ENCODE measurements around the gene DIDO1. TPM values are rescaled to one million over a fixed set of nuclear protein-coding genes. Genes with fewer than 3 reads are reported as not detected.

Gene DIDO1
- total and polyA plus RNA-seq, 2 of the 4 experiments (the other 2 are of a cell fraction) = 21.8 to 28.1 TPM

GRCh38 chr20:62914436-62914835 lies 11.9 kb downstream of the DIDO1 start:
- H3K56ac ChIP-seq (ENCODE audit: extremely low read depth, insufficient read depth, low read length) = no peak overlapping the region
- H3K18ac ChIP-seq (ENCODE audit: low read depth, low read length) = no peak overlapping the region
- ChIA-PET CTCF (no interaction called here), POLR2A (ENCODE audit: unreplicated experiment) (no interaction called here)
- H3K27me3 ChIP-seq (ENCODE audit: control insufficient read depth, insufficient read depth, low read length) = no peaks in the 10 kb centered on the region
- no peak overlapping the region for H3K27ac ChIP-seq (ENCODE audit: insufficient read depth, low read length)
- BruUV-seq (replicated peaks) = no TSS peak
- H3K23ac ChIP-seq (ENCODE audit: low read depth, low read length) = no peak overlapping the region
- H4K8ac ChIP-seq (ENCODE audit: low read depth in 2 of 2, low read length in 2 of 2) = no peak overlapping the region
- H4K20me1 ChIP-seq (ENCODE audit: insufficient read depth, low read length) = peaks cover 95% of the 10 kb centered on the region
- in situ Hi-C loops (cut with MboI; ENCODE audit: low sequenced_read_pairs) (no loop called here), intact Hi-C loops (cut with micrococcal nuclease) (no loop called here), dilution Hi-C loops (cut with HindIII; ENCODE audit: low sequenced_read_pairs, unreplicated experiment) (no loop called here)
- no peak overlapping the region for H3K4me3 ChIP-seq (ENCODE audit: insufficient read depth, low read depth, low read length)
- no peak overlapping the region for H3K9ac ChIP-seq (ENCODE audit: low read depth, low read length)
- no peak overlapping the region for H4K5ac ChIP-seq (ENCODE audit: low read depth, low read length)
- H3K4me1 ChIP-seq (ENCODE audit: control insufficient read depth, insufficient read depth, low read length) = peaks cover 11% of the 10 kb centered on the region; the same call in 1 of the 2 replicates
- no peak overlapping the region for H3K4me2 ChIP-seq (ENCODE audit: low read depth, low read length)
- no peak for ATAC-seq (ENCODE audit: low read depth)
- no peak overlapping the region for H2AK9ac ChIP-seq (replicated peaks; ENCODE audit: low read depth, low read length, poor library complexity)
- no peaks in the 10 kb centered on the region for H3K9me3 ChIP-seq (ENCODE audit: control insufficient read depth, insufficient read depth, low read length)
- no peak for DNase-seq
- peaks cover 16 to 86% of the 10 kb centered on the region in 2 experiments; a peak in 3 of 4 replicates for H3K79me1 ChIP-seq (ENCODE audit: low read depth in 1 of 2, low read length in 2 of 2)
- no CpG with 5 or more reads among the region's 9 CpGs for WGBS, 2 experiments (ENCODE audit: extremely low coverage in 2 of 2, insufficient read length in 1 of 2)
- no peak overlapping the region for H2BK20ac ChIP-seq (ENCODE audit: low read depth, low read length)
- no peak overlapping the region for H3K14ac ChIP-seq (replicated peaks; ENCODE audit: low read depth, low read length)
- no peak overlapping the region for H2BK120ac ChIP-seq (ENCODE audit: low read depth, low read length)
- H3K4ac ChIP-seq (ENCODE audit: low read depth, low read length) = no peak overlapping the region
- H2AFZ ChIP-seq (replicated peaks; ENCODE audit: low read length, poor library complexity) = no peak overlapping the region
- TF ChIP-seq BHLHE40 (IDR thresholded peaks at IDR 0.05; ENCODE audit: low read depth, low read length) (no peak), FOS (IDR thresholded peaks at IDR 0.05; ENCODE audit: low read depth, low read length) (no peak), ELK1 (IDR thresholded peaks at IDR 0.05; ENCODE audit: borderline replicate concordance, low read depth, low read length) (no peak), MAFK (IDR thresholded peaks at IDR 0.05; ENCODE audit: low read depth, low read length) (no peak), RFX5 (IDR thresholded peaks at IDR 0.05; ENCODE audit: low read depth, low read length) (no peak), NFE2L2 (IDR thresholded peaks at IDR 0.05; ENCODE audit: low read depth, low read length) (no peak), MAZ (IDR thresholded peaks at IDR 0.05; ENCODE audit: borderline replicate concordance, low read depth, low read length) (no peak), SMC3 (IDR thresholded peaks at IDR 0.05; ENCODE audit: low read depth, low read length) (no peak), RAD21 (IDR thresholded peaks at IDR 0.05; ENCODE audit: low read length) (no peak), RCOR1 (IDR thresholded peaks at IDR 0.05; ENCODE audit: insufficient replicate concordance, low read length) (no peak)
- peaks cover 16% of the 10 kb centered on the region for H3K9me1 ChIP-seq (ENCODE audit: insufficient read depth, low read length)
- H2BK5ac ChIP-seq (ENCODE audit: low read depth, low read length, poor library complexity, severe bottlenecking) = no peak overlapping the region
- no peak overlapping the region for H2BK15ac ChIP-seq (ENCODE audit: low read depth, low read length)
- H2AK5ac ChIP-seq (ENCODE audit: low read depth, low read length) = no peak overlapping the region
- H3K36me3 ChIP-seq (ENCODE audit: control insufficient read depth, insufficient read depth, low read length) = peaks cover 31% of the 10 kb centered on the region
- no peak overlapping the region for H4K91ac ChIP-seq (ENCODE audit: insufficient read depth, low read depth, low read length)

All from IMR-90 (cell line).